Measurements from ENCODE around the gene TAAR6. TPM values are rescaled to one million over a fixed set of nuclear protein-coding genes. Genes with fewer than 3 reads are reported as not detected.
A peak's percentile ranks its signal among the peaks of the same experiment; 100 is the strongest.
"Not testable (repeated sequence)": the region's sequence is repeated elsewhere in the genome, so short reads cannot be mapped to it uniquely, and the experiment has no call there.

Gene TAAR6
- total and polyA plus RNA-seq, 9 donors, result not detected

GRCh38 chr6:132544826-132545225, 25.3 kb upstream of the TAAR6 start:
- H3K4me1 ChIP-seq (ENCODE audit: control insufficient read depth, insufficient read depth, low read length), result no peaks in the 10 kb centered on the region
- no peak overlapping the region for H3K27ac ChIP-seq (ENCODE audit: low read length)
- H3K9me3 ChIP-seq (replicated peaks; ENCODE audit: control insufficient read depth, low read depth, low read length), result no peaks in the 10 kb centered on the region
- no peaks in the 10 kb centered on the region for H3K27me3 ChIP-seq (ENCODE audit: control insufficient read depth, insufficient read depth, low read length)
- H3K4me3 ChIP-seq (ENCODE audit: low read length), result no peak overlapping the region
- no peak for DNase-seq
- H3K36me3 ChIP-seq (ENCODE audit: control insufficient read depth, insufficient read depth, low read length), result no peaks in the 10 kb centered on the region

- 92% methylated on average over 2 of the region's 4 CpGs for WGBS (ENCODE audit: insufficient coverage)
- no peaks in the 10 kb centered on the region for H3K36me3 ChIP-seq (ENCODE audit: control insufficient read depth, insufficient read depth, low read length)
- no peak for DNase-seq
- no peak overlapping the region for H3K27ac ChIP-seq (ENCODE audit: low read length)
- peaks cover 5% of the 10 kb centered on the region for H3K27me3 ChIP-seq (ENCODE audit: control insufficient read depth, insufficient read depth, low read length)
- H3K9me3 ChIP-seq (replicated peaks; ENCODE audit: control insufficient read depth, low read depth, low read length), result no peaks in the 10 kb centered on the region
- H3K4me1 ChIP-seq (ENCODE audit: control insufficient read depth, insufficient read depth, low read length), result no peaks in the 10 kb centered on the region
- no peak overlapping the region for H3K4me3 ChIP-seq (ENCODE audit: low read length)
Measured at GRCh38 chr6:132548746-132549463, 21.2 kb upstream of the TAAR6 start.

- peaks cover 5% of the 10 kb centered on the region for H3K27me3 ChIP-seq (ENCODE audit: control insufficient read depth, insufficient read depth, low read length)
Measured at GRCh38 chr6:132551214-132551613, 18.9 kb upstream of the TAAR6 start.

GRCh38 chr6:132552372-132552771, 17.8 kb upstream of the TAAR6 start, which contains the start of gene TAAR8:
TSS of gene TAAR8 (plus strand) at chr6:132552672. CDS start at chr6:132552693, 21 bp downstream.
- Histone ChIP-seq H3K9me3 (replicated peaks; ENCODE audit: control insufficient read depth, low read depth, low read length) (no peaks in the 10 kb centered on the region), H3K27me3 (ENCODE audit: control insufficient read depth, insufficient read depth, low read length) (peaks cover 5% of the 10 kb centered on the region), H3K27ac (ENCODE audit: low read length) (no peak within 1 kb of the TSS), H3K4me3 (ENCODE audit: low read length) (no peak within 1 kb of the TSS), H3K36me3 (ENCODE audit: control insufficient read depth, insufficient read depth, low read length) (no peaks in the 10 kb centered on the region), H3K4me1 (ENCODE audit: control insufficient read depth, insufficient read depth, low read length) (no peaks in the 10 kb centered on the region)
- no CpG with 5 or more reads among the region's 2 CpGs for WGBS (ENCODE audit: insufficient coverage)
- no peak for DNase-seq

More at GRCh38 chr6:132551214-132551613, 18.9 kb upstream of the TAAR6 start:
- Histone ChIP-seq H3K27ac (ENCODE audit: low read length) (no peak overlapping the region), H3K36me3 (ENCODE audit: control insufficient read depth, insufficient read depth, low read length) (no peaks in the 10 kb centered on the region), H3K9me3 (replicated peaks; ENCODE audit: control insufficient read depth, low read depth, low read length) (no peaks in the 10 kb centered on the region), H3K4me3 (ENCODE audit: low read length) (no peak overlapping the region), H3K4me1 (ENCODE audit: control insufficient read depth, insufficient read depth, low read length) (no peaks in the 10 kb centered on the region)
- WGBS (ENCODE audit: insufficient coverage), result 63% methylated on average over 4 of the region's 4 CpGs
- DNase-seq, result no peak

GRCh38 chr6:132560087-132560486, 10.0 kb upstream of the TAAR6 start:
- no CpG with 5 or more reads among the region's 3 CpGs for WGBS (ENCODE audit: insufficient coverage)
- not testable (repeated sequence) for H3K27me3 ChIP-seq (ENCODE audit: control insufficient read depth, insufficient read depth, low read length)

GRCh38 chr6:132566404-132566803, 3.7 kb upstream of the TAAR6 start:
- no CpG with 5 or more reads among the region's 6 CpGs for WGBS (ENCODE audit: insufficient coverage)

More at GRCh38 chr6:132560087-132560486, 10.0 kb upstream of the TAAR6 start:
- H3K36me3 ChIP-seq (ENCODE audit: control insufficient read depth, insufficient read depth, low read length); DNase-seq; H3K9me3 ChIP-seq (replicated peaks; ENCODE audit: control insufficient read depth, low read depth, low read length); H3K4me1 ChIP-seq (ENCODE audit: control insufficient read depth, insufficient read depth, low read length); H3K4me3 ChIP-seq (ENCODE audit: low read length); H3K27ac ChIP-seq (ENCODE audit: low read length): not testable (repeated sequence)

GRCh38 chr6:132567566-132567965, 2.6 kb upstream of the TAAR6 start:
- WGBS (ENCODE audit: insufficient coverage), result no CpG with 5 or more reads among the region's 1 CpG
- no peak for DNase-seq
- no peaks in the 10 kb centered on the region for H3K4me1 ChIP-seq (ENCODE audit: control insufficient read depth, insufficient read depth, low read length)
- peaks cover 3% of the 10 kb centered on the region for H3K27me3 ChIP-seq (ENCODE audit: control insufficient read depth, insufficient read depth, low read length)
- no peak overlapping the region for H3K27ac ChIP-seq (ENCODE audit: low read length)
- no peaks in the 10 kb centered on the region for H3K9me3 ChIP-seq (replicated peaks; ENCODE audit: control insufficient read depth, low read depth, low read length)
- no peak overlapping the region for H3K4me3 ChIP-seq (ENCODE audit: low read length)
- H3K36me3 ChIP-seq (ENCODE audit: control insufficient read depth, insufficient read depth, low read length), result no peaks in the 10 kb centered on the region

More at GRCh38 chr6:132566404-132566803, 3.7 kb upstream of the TAAR6 start:
- Histone ChIP-seq H3K36me3 (ENCODE audit: control insufficient read depth, insufficient read depth, low read length) (no peaks in the 10 kb centered on the region), H3K9me3 (replicated peaks; ENCODE audit: control insufficient read depth, low read depth, low read length) (no peaks in the 10 kb centered on the region), H3K27ac (ENCODE audit: low read length) (no peak overlapping the region), H3K27me3 (ENCODE audit: control insufficient read depth, insufficient read depth, low read length) (peaks cover 3% of the 10 kb centered on the region), H3K4me3 (ENCODE audit: low read length) (no peak overlapping the region), H3K4me1 (ENCODE audit: control insufficient read depth, insufficient read depth, low read length) (no peaks in the 10 kb centered on the region)
- no peak for DNase-seq

- WGBS (ENCODE audit: insufficient coverage), result no CpG with 5 or more reads among the region's 6 CpGs
- H3K4me1 ChIP-seq (ENCODE audit: control insufficient read depth, insufficient read depth, low read length), result no peaks in the 10 kb centered on the region
- peaks cover 3% of the 10 kb centered on the region for H3K27me3 ChIP-seq (ENCODE audit: control insufficient read depth, insufficient read depth, low read length)
- H3K4me3 ChIP-seq (ENCODE audit: low read length), result no peak overlapping the region
- no peak for DNase-seq
- no peak overlapping the region for H3K27ac ChIP-seq (ENCODE audit: low read length)
- H3K36me3 ChIP-seq (ENCODE audit: control insufficient read depth, insufficient read depth, low read length), result no peaks in the 10 kb centered on the region
- H3K9me3 ChIP-seq (replicated peaks; ENCODE audit: control insufficient read depth, low read depth, low read length), result no peaks in the 10 kb centered on the region
Measured at GRCh38 chr6:132568611-132569010, 1.5 kb upstream of the TAAR6 start.

GRCh38 chr6:132569170-132569569, 952 bp upstream of the TAAR6 start:
- H3K27me3 ChIP-seq (ENCODE audit: control insufficient read depth, insufficient read depth, low read length), result peaks cover 3% of the 10 kb centered on the region

GRCh38 chr6:132571774-132572173, 1.7 kb downstream of the TAAR6 start:
- Histone ChIP-seq H3K4me1 (ENCODE audit: control insufficient read depth, insufficient read depth, low read length) (no peaks in the 10 kb centered on the region), H3K27me3 (ENCODE audit: control insufficient read depth, insufficient read depth, low read length) (peaks cover 3% of the 10 kb centered on the region), H3K9me3 (replicated peaks; ENCODE audit: control insufficient read depth, low read depth, low read length) (no peaks in the 10 kb centered on the region), H3K4me3 (ENCODE audit: low read length) (no peak overlapping the region), H3K36me3 (ENCODE audit: control insufficient read depth, insufficient read depth, low read length) (no peaks in the 10 kb centered on the region), H3K27ac (ENCODE audit: low read length) (no peak overlapping the region)
- peak; percentile 16 for DNase-seq

More at GRCh38 chr6:132569170-132569569, 952 bp upstream of the TAAR6 start:
- no CpG with 5 or more reads among the region's 4 CpGs for WGBS (ENCODE audit: insufficient coverage)
- H3K4me1 ChIP-seq (ENCODE audit: control insufficient read depth, insufficient read depth, low read length), result no peaks in the 10 kb centered on the region
- H3K27ac ChIP-seq (ENCODE audit: low read length), result no peak overlapping the region
- H3K9me3 ChIP-seq (replicated peaks; ENCODE audit: control insufficient read depth, low read depth, low read length), result no peaks in the 10 kb centered on the region
- H3K36me3 ChIP-seq (ENCODE audit: control insufficient read depth, insufficient read depth, low read length), result no peaks in the 10 kb centered on the region
- no peak for DNase-seq
- no peak overlapping the region for H3K4me3 ChIP-seq (ENCODE audit: low read length)

- no CpG with 5 or more reads among the region's 1 CpG for WGBS (ENCODE audit: insufficient coverage)
- no peaks in the 10 kb centered on the region for H3K4me1 ChIP-seq (ENCODE audit: control insufficient read depth, insufficient read depth, low read length)
- H3K36me3 ChIP-seq (ENCODE audit: control insufficient read depth, insufficient read depth, low read length), result no peaks in the 10 kb centered on the region
- DNase-seq, result no peak
- H3K27ac ChIP-seq (ENCODE audit: low read length), result no peak overlapping the region
- peaks cover 2% of the 10 kb centered on the region for H3K9me3 ChIP-seq (replicated peaks; ENCODE audit: control insufficient read depth, low read depth, low read length)
- no peaks in the 10 kb centered on the region for H3K27me3 ChIP-seq (ENCODE audit: control insufficient read depth, insufficient read depth, low read length)
- no peak overlapping the region for H3K4me3 ChIP-seq (ENCODE audit: low read length)
Measured at GRCh38 chr6:132584698-132585097, 14.6 kb downstream of the TAAR6 start.

All from muscle of leg (tissue), 11 donors.